Skin of body (tissue), 2 donors: ENCODE results near the gene DNM3. TPM values are rescaled to one million over a fixed set of nuclear protein-coding genes. Genes with fewer than 3 reads are reported as not detected.

Source experiments
- DNase-seq: peaks from one replicate; lab custom pipeline; 2025; lab: John Stamatoyannopoulos, UW
- total RNA-seq: library from RNA; depleted of rRNA; stranded (reverse); fragments of >200 nt; gene quantifications from one replicate; pipeline ENCODE4 v1.2.3, GENCODE V29; 2014

The DNM3 gene
- total RNA-seq, 1 donor from 2014 or later, result 5.2 TPM

GRCh38 chr1:171869097-171869496, 27.8 kb downstream of the DNM3 start:
- no peak for DNase-seq

DNA sequence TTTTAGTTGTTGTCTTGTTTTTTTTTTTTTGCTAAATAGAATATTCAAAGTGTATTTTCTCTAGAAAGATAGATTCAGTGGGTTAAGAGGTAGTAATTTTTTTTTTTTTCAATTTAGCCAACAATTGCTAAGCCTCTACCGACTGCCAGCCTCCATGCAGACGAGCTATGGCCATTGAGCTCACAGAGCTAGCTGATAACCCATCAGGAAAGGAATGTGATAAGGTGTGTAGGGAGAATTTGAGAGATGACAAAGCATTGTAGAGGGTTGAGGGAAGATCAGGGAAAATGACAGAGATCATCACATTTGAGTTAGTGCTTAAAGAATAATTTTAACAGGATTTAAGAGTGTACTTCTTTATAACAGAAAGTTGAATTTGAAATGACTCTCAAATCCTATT, 30.6 kb downstream of the DNM3 start:
- DNase-seq, result no peak

DNA sequence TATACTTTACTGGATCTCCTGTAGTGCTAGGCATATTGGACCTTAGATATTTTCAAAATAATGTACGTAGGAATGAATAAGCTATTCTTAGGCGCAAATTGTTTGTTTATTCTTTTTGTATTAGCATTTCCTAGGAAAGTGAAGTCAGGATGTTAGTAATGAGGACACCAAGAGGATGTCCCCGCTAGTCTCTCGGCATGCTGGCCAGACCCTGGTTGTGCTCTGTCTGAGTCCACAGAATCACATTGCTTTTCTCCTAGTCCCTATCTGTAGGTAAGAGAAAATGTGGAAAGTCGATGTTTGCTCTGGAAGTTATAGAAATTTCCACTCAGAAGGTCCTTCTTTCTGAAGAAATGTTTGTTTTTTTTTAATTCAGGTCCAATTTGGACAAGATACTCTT, 31.1 kb downstream of the DNM3 start:
- no peak for DNase-seq

DNA sequence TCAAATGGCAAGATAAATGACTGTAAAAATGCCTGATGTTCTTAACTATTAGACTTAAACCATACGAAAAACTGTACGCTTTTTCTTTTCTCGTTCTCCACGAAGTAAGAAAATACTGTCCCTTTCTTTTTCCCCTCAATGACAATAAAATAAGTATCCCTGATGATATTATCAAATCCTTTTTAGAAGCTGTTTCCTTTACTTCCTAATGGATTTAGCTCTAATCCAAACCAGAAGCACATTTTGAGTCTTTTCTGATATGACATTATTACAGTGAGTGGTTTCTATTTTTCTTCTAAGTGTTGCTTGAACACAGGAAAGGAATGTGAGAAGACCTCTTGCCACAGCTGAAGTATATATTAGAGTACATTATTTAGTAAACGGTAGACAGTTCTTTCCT, 32.4 kb downstream of the DNM3 start:
- DNase-seq, result no peak

DNA sequence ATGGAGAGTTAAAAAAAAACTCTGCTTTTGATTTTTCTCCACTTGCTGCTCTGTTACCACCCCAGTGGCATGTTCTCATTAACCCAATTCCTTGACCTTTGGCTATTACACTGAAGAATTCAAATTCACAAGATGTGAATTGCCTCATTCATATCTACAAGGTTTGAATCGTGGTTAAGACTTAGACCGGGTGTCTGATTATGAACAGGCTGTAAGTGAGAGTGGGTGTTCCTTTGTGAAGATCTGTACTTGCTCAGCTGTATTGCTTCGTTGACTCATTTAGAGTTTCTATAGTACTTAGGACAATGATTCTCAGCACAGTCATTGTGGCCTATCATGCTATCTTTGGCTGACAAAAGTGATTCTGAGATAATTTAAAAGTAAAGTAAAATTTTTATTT, 36.4 kb downstream of the DNM3 start:
- DNase-seq, result no peak

- DNase-seq, result no peak
These were observed 38.3 kb downstream of the DNM3 start for GRCh38 chr1:171879556-171879955.

DNA sequence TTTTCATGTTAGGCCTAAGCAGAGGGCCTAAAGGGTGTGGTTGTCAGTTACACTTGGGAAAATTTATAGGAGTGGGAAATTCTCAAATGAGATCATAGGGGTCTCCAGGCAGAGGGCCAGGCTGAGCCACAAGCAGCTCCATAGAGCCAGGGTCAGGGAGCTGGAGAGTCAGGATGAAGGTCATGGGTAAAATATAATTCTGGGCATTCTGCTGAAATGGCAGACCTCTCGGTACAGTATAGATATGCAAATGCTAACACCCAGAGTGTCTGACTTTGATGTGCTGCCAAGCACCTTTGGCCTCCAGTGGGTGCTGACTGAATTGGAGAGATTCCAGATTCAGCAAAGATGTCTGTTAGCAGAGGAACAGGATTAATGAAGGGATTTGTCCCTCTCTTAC, 40.1 kb downstream of the DNM3 start:
- DNase-seq, result no peak

GRCh38 chr1:171883849-171884248, 42.6 kb downstream of the DNM3 start:
- no peak for DNase-seq

- DNase-seq, result no peak
These were observed 43.2 kb downstream of the DNM3 start for GRCh38 chr1:171884475-171884874.

- no peak for DNase-seq
These were observed 48.8 kb downstream of the DNM3 start for GRCh38 chr1:171890131-171890530.

DNA sequence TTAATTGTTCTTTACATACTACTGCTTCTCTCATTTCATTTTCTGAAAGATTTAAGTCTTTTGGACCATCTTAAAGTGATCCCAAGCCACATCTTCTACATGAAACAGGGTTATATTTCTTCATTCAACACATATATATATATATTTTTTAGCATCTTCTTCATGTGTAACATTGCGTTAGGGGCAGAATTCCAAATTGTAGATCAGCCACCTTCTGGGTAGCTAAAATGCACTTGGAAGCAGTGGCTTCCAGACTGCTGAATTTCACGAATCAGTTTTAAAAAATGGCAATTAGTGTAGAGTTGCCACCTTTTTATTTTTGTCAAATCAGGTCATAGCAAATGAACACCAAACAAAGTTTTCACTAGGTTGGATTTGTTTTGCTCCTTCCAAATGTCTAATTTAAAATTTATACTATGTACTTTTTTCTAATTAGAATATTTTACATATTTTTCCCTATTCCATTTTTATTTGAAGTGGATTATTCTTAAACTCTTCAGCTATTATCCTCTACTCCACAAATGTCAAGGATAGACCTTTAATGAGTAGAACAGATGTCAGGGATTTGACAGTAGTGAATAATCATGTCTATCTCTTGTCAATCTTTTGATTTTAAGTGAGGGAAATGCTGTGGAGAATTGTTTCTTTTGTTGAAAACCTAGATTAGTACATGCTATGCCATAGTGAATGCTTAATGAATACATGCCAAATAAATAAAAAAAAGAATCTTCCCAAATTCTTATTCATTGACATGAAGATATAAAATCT, 55.8 kb downstream of the DNM3 start:
- no peak for DNase-seq

GRCh38 chr1:171898941-171899340, 57.6 kb downstream of the DNM3 start:
- peak; percentile 25 for DNase-seq

DNA sequence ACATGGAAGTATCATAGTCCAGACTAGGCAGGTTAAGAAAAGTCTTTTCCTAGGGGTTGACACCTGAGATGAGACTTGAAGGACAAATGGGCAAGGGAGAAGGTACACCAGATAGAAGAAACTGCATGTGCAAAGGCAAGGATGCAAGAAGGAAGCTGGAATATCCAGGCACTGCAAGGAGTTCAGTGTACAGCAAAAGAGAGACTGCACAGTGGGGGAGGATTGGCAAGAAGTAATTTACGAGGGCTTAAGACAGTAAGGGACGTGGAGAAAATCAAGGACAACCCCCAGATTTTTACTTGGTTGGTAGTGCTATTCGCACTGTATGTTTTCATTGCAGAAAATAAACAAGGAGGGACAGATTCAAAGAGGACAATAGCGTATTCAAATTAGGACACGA, 58.5 kb downstream of the DNM3 start:
- no peak for DNase-seq

DNA sequence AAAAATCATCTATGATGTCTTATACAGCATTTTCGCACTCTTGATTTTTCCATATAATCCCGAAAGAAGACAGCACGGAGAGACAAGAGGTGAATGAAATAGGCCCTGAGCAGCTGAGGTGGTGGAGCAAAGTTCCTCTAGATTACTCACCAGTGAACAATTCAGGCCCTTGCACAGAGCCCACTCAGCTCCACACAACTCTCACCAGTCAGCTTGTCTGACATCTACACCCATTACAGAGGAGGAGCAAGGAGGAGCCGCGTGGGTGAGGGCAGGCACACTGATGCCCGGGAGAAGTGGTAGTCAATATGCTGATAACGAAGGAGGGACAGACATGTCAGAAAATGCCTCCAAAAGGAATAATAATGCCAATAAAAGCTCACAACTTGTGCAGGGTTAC, 59.9 kb downstream of the DNM3 start:
- DNase-seq, result no peak

DNA sequence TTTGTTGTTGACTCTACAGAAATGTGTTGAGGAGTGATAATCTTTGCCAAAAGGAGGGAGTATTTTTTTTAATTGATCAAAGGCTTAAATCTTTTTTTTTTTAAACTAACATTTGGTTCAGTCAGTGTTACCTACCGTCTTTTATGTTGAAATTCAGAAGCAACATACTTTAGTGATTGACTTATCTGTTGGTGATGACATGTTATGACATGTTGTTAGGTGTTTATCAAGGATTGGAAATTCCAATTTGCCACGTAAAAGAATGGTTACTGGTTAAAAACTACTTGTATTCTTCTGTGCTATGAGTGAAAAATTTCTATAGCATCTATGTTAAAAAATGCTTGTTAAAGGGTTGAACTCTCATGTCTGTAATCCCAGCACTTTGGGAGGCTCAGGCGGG, 61.2 kb downstream of the DNM3 start:
- DNase-seq, result no peak

DNA sequence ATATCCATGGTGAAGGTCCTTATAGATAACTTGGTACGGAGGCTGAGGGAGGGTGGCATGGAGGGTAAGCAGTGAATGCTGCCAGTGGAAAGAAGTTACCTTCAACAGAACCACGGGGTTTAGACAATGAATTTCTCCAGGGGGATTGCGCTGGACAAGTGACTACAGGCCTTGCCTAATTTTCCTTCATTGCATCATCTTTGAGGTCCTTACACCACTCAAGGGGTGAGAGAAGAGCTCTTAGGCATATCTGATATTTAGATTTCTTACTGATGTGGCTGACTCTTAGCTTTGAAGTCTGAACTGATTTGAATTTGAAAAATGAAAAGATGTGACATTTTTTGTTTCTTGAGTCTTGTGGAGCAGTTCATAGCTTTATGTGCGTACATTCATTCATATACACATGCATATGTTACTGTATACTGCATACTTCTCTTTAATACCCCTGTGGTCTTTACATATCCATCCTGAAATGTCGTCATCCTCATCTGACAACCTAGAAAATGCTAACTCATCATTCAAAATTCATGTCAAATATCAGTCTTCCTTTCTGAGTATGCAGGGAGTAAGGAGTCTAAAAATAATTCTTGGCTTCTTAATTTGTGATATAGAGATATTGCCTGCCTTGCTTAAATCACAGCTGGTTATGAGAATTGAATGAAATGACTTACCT, 63.6 kb downstream of the DNM3 start:
- DNase-seq, result no peak

DNA sequence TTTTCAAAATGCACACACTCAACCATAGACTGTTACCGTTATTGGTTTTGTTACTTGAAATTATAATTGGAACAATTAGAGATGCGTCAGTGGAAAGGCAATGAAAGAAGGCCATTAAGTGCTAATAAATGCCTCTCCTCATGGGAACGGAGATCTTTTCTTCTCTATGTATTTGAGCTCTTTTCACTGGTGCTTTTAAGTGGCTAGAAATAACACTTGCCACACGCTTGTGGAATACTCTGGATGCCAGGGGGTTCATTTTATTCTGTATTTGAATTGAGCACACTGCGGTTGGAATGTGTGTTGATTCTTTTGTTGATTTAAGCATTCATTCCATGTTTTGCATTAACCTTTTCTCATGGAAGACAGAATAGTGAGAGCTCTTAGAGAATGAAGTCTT, 68.4 kb downstream of the DNM3 start:
- DNase-seq, result no peak

- DNase-seq, result no peak
These were observed 69.5 kb downstream of the DNM3 start for GRCh38 chr1:171910786-171911185.

DNA sequence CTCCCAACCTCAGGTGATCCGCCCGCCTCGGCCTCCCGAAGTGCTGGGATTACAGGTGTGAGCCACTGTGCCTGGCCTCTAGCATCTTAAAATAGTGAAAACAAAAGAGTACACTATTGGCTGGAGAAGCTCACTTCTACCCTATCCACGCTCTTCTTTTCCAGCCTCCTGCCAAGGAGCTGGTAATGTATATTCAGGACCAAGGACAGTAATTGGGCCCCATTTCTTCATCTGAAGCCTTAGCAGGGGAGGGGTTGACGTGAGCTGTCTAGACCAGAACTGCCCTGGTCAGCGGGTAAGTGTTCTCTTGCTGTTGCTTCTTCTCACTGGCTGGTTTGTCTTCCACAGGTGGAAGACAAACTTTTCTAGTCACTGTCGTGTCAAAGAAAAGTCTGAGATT, 70.2 kb downstream of the DNM3 start:
- DNase-seq, result no peak

DNA sequence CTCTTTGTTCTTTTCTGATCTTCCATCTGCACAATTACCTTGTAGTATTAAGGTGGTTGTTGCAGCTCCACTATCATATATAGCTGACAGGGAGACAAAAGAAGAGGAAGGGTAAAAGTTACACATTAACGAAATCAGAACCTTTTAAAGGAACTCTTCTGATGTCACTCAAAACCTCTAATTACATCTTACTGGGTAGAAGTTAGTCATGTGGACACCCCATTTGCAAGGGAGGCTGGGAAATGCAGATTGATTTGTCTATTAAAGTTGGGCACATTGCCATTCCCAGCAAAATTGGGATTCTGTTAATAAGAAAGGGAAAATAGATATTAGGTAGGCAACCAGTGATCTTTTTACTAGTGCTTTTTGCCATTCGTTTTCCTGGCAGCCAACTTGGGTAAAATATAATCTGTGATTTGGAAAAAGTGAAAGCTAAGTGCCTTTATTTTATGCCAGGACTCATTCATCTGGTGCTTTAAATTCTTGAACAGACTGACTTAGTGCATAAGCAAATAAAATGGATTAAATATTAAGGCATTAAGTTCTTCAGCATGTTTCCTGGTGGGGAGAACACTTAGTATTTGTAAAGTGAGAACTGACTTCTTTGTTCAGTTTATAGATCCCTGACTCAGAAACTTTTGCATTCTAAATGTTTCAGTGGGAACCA, 71.3 kb downstream of the DNM3 start:
- no peak for DNase-seq

GRCh38 chr1:171913385-171913784, 72.1 kb downstream of the DNM3 start:
- no peak for DNase-seq

- no peak for DNase-seq
These were observed 75.0 kb downstream of the DNM3 start for GRCh38 chr1:171916315-171916771.

DNA sequence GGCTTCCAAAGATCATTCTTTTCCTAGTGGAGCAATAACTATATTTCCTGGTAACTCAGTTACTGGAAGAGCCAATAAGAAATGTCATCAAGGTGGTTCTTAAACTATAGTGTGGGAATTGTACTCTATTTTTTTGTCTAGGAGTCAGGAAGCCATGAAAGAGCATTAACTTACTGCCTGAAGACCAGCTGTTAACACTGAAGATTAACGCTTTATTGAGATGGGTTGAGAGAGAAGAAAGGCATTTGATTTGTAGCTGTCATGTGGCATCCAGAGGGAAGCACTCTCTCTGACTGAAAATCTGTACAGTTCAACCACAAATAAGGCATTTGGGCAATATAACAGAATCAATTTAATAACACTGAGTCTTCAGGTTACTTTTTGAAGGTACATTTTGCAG, 76.0 kb downstream of the DNM3 start:
- peak; percentile 24 for DNase-seq
